Peyer's patch (tissue), 4 donors: ENCODE data around the gene SZT2.

ENCODE experiments used
- POLR2A ChIP-seq, 2 donors: fragments of 450-650 bp; IDR thresholded peaks; one replicate each; pipeline ENCODE4 v1.5.1; 2017; ENCODE audit warnings: antibody characterized with exemption in 2 of 2, mild to moderate bottlenecking in 2 of 2, moderate library complexity in 2 of 2
- TF ChIP-seq, protein P1 (sequence below), 6 experiments: fragments of 450-650 bp in 4 of 6; fragments of 200-600 bp in 2 of 6; sonication (generic) in 1 of 6; IDR thresholded peaks; one replicate each; pipeline ENCODE4 v1.5.1; 2017 to 2019; ENCODE audit warnings: antibody characterized with exemption in 6 of 6, mild to moderate bottlenecking in 3 of 6, moderate library complexity in 1 of 6

DNA sequence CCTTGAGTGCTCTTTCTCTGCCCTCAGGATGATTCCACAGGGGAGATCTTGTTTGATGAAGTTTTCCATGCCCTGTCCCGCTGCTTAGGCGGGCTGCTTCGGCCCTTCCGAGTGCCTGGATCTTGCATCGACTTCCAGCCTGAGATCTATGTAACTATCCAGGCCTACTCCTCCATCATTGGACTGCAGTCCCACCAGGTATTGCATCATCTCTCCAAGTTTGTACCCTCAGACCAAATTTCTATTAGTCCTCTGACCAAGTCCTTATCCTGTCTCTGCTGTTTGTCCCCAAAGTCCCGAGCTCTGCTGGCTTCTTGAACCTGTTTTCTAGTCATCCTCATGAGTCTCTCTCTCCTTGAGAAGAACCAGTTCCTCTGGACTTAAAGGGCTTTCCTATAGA, 14.7 kb downstream of the SZT2 start:
- no peak for TF ChIP-seq POLR2A (IDR thresholded peaks at IDR 0.05)
- TF ChIP-seq, protein P1, sequence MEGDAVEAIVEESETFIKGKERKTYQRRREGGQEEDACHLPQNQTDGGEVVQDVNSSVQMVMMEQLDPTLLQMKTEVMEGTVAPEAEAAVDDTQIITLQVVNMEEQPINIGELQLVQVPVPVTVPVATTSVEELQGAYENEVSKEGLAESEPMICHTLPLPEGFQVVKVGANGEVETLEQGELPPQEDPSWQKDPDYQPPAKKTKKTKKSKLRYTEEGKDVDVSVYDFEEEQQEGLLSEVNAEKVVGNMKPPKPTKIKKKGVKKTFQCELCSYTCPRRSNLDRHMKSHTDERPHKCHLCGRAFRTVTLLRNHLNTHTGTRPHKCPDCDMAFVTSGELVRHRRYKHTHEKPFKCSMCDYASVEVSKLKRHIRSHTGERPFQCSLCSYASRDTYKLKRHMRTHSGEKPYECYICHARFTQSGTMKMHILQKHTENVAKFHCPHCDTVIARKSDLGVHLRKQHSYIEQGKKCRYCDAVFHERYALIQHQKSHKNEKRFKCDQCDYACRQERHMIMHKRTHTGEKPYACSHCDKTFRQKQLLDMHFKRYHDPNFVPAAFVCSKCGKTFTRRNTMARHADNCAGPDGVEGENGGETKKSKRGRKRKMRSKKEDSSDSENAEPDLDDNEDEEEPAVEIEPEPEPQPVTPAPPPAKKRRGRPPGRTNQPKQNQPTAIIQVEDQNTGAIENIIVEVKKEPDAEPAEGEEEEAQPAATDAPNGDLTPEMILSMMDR (IDR thresholded peaks at IDR 0.05) = no peak
